Putamen (tissue), 1 donor: ENCODE results near the gene N4BP2.
A peak's percentile ranks its signal among the peaks of the same experiment; 100 is the strongest.
"Not testable (repeated sequence)": the region's sequence is repeated elsewhere in the genome, so short reads cannot be mapped to it uniquely, and the experiment has no call there.

ENCODE experiments used
- DNase-seq: peaks from one replicate; pipeline ENCODE4 v3.0.0-alpha.2; 2016; ENCODE audit warnings: low spot score

The N4BP2 gene

DNA sequence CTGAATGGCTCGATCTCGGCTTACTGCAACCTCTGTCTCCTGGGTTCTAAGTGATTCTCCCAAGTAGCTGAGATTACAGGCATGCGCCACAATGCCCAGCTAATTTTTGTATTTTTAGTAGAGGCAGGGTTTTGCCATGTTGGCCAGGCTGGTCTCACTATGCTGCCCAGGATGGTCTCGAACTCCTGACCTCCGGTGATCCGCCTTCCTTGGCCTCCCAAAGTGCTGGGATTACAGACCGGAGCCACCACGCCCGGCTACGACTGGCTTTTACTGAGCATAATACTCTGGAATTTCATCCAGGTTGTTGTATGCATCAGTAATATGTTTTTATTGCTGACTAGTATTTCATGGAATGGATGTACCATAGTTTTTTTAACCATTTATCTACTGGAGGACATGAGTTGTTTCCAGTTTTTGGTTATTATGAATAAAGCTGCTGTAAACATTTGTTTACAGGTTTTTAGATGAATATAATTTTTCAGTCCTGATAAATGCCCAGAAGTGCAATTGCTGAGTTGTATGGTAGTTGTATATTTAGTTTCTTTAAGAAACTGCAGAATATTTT, 31.2 kb downstream of the N4BP2 start:
- no peak for DNase-seq

DNA sequence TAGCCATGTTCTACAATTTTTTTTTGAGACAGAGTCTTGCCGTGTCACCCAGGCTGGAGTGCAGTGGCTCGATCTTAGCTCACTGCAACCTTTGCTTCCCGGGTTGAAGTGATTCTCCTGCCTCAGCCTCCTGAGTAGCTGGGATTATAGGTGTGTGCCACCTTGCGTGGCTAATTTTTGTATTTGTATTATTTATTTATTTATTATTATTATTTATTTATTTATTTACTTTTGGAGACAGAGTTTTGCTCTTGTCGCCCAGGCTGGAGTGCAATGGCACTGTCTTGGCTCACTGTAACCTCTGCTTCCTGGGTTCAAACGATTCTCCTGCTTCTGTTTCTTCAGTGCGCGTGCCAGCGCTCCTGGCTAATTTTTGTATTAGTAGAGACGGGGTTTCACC, 36.8 kb downstream of the N4BP2 start:
- not testable (repeated sequence) for DNase-seq

DNA sequence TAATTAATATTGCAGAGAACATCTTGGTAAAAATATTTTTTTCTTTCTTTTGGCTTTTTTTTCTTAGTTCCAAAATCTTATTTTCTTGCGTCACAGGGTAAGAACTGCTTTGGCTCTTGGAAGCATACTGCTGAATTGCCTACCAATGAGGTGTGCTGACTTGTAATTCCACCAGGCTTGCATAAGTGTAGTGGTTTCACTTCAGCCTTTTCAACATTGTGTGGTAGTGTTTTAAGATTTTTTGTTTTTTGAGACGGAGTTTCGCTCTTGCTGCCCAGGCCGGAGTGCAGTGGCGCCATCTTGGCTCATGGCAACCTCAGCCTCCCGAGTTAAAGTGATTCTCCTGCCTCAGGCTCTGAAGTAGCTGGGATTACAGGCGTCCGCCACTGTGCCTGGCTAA, 42.4 kb downstream of the N4BP2 start:
- no peak for DNase-seq

DNA sequence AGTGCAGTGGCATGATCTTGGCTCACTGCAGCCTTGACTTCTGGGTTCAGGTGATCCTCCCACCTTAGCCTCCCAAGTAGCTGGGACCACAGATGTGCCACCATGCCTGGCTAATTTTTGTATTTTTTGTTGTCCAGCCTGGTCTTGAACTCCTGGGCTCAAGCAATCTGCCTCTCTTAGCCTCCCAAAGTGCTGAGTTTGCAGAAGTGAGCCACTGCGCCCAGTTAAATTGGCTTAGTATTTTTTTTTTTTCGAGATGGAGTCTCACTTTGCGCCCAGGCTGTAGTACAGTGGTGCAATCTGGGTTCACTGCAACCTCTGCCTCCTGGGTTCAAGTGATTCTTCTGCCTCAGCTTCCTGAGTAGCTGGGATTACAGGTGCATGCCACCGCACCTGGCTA, 50.5 kb downstream of the N4BP2 start:
- not testable (repeated sequence) for DNase-seq

DNA sequence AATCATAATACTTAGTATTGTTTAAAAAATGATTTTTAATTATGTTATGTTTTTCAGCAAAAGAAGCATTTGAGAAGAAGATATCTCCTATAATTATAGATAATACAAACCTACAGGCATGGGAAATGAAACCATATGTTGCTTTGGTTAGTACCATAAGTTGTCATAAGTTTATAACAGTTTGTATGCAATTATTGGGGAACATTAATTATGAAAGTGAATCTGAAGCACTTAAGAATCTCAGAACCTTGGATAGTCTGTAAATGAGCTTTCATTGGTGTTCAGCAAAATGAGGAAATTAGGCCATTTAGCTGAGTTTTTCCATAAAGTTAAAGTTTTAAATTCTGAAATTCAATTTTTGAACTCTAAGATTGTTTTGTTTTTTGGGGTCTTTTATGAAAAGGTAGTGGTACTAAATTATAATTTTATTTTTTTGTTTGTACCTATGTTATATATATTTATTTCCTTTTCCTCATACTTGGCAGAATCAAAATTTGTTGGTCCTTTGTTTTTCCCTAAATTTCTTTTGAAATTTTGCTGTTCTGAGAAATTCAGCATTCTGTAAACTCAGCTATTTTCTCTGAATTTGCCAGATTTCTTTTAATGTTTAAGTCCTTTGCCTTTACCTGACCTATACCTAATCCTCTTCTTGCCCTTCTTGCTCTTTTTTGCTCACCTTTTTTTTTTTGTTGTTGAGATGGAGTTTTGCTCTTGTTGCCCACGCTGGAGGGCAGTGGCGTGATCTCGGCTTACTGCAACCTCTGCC, 55.6 kb downstream of the N4BP2 start:
- DNase-seq = no peak

DNA sequence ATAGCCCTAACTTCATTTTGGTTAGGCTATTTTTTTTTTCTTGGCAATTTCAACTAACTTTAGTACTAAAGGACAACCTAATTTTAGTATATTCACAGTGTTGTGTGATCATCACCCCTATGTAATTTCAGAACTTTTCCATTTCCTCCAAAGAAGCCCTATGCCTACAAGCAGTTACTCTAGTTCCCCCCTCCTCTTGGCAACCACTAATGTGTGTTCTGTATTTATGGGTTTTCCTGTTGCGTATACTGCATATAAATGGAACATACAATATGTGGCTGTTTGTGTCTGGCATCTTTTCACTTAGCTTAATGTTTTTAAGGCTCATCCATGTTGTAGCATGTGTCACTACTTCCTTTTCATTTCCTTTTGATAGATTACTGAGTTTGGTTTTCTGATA, 57.6 kb downstream of the N4BP2 start:
- DNase-seq = no peak

DNA sequence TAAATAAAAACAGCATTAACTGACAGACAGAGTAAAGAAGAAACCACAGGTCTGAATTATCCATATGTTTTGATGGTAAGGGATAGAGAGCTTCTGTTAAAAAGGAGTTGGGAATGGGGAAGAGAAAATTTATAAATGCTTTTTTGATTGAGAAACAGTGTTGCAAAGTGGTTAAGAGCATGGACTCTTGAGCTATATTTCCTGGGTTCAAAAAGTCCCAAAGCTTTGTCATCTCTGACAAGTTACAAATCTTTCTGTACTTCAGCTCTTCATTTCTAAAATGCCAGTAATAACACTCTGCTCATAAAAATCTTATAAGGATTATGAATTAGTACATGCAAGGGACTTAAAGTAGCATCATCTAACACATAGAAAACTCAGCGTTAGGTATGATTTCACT, 62.2 kb downstream of the N4BP2 start:
- no peak for DNase-seq

DNA sequence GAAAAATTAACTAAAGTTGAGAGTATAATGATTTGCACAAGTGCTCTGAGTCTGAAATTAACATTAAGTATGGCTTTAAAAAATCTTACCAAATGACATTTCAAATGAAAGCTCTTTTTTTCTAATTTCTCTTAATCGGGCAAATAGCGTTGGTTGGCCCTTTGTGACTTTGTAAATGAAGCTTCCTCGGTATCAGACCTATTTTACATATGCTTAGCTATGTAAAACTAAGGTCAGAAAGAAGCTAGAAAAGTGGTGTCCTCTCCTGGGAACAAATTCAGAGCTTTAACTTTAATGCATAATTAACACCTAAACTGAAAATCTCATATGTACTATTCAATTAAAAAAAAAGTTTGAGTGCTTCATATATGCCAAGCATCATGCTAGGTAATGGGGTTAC, 62.7 kb downstream of the N4BP2 start:
- no peak for DNase-seq

DNA sequence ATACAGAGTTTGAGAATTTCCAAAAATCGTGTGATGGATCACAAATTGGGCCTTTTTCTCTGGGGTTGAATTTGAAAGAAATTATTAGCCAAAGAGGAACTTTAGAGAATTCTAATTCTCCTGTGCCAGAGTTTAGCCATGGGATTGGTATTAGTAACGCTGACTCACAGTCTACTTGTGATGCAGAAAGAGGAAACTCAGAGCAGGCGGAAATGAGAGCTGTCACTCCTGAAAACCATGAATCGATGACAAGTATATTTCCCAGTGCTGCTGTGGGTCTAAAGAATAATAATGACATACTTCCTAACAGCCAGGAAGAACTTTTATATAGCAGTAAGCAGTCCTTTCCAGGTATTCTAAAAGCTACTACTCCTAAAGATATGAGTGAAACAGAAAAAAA, 64.9 kb downstream of the N4BP2 start:
- DNase-seq = peak; percentile 22

DNA sequence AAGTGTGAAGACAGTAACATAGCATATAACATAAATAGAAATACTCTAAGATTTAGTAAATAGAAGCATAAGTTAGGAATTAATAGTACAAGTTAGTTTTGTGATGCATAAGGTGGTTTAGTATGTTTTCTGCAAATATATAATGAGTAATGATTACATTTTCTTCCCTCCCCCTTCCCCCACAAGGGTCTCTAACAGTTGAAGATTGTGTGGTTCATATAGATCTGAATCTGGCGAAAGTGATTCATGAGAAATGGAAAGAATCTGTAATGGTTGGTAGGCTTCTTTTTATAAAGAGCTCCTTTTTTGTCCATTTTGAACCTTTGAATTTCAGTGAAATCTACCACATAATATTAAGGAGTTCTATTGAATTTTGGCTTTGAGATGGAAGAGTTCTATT, 66.3 kb downstream of the N4BP2 start:
- no peak for DNase-seq

DNA sequence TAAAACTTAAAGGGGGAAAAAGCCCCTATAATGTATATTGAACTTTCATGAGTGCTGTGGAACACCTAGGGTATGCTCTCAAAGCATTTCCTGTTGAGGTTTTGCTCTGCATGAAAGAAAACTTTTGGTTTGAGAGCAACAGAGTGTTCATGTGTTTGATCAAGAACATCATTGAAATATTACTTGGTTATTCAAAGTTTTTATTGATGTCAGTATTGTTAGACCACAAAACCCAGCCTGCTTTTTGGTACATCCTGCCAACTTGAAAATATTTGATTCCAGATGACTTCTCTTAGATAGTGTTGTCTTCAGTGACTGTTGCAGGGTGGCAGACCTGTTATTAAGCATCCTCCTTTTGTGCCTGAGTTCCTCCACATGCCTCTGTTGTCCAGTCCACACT, 68.0 kb downstream of the N4BP2 start:
- no peak for DNase-seq

DNA sequence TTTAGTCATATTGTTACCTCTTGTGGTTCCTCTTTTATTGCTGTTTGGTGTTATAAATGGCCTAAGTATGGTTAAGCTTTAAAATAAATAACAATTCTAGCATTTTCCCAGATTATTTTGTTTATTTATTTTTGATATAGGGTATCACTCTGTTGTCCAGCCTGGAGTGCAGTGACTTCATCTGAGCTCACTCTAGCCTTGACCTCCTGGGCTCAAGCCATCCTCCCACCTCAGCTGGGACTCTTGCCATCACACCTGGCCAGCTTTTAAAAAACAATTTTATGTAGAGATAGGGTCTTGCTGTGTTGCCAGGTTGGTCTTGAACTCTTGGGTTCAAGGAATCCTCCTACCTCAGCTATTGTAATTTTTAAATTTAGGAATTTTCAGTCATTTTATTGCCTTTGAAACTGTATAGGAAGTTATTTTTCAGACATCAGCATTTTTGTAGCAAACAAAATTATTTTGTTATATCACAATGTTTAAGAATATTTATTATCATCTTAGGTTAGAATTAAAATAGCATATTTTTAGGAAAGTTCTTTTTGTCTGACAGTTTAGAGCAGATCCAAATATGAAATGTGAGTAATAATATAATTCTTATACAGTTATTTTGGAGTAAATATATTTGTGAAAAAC, 73.9 kb downstream of the N4BP2 start:
- no peak for DNase-seq

DNA sequence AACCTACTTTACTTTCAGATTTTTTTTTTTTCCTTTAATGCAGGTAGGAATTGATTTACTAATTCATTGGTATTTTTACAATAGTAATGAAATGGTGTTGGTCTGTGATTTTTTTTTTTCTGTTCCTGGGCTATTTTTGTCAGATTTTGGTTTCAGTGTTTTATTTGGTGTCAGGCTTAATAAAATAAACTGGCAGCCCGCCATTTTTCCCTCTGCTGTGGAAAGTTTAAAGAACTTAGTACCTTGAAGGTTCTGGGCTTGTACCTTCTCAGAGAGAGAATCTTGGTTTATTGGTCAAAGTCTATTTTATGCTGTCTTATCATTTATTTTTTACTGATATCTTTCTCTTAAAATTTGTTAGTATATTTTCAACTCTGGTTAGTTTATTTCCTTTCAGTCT, 76.2 kb downstream of the N4BP2 start:
- DNase-seq = no peak

DNA sequence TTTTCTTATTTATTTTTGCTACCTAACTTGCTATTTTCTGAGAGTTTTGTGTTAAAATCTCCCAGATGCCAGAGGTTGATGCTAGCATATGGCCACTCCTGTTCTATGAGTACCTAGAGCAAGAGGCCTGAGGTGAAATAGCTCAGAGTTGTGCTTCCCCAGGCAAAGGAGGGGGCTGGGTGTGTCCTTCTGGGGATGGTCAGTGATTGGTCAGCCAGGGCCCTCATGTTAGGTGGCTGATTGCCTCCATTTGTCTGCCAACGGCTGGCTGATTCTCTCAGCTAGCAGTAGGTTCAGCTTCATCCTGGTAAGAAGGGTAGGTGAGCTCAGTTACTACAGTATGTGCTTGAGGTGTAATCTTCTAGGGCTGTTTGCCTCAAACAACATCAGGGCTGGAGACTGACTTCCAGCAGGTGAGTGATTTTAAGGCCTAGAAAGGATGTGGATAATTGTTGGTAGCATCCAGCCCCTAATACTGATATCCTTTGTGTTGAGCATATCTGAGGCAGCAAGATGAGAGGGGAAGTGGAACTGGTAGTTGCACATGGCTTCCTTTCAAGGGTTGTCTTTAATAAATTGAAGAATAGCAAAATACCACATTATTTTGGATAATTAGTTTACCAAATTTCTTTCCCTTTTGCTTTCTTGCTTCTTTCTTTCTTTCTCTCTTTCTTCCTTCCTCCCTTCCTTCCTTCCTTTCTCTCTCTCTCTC, 77.7 kb downstream of the N4BP2 start:
- no peak for DNase-seq

DNA sequence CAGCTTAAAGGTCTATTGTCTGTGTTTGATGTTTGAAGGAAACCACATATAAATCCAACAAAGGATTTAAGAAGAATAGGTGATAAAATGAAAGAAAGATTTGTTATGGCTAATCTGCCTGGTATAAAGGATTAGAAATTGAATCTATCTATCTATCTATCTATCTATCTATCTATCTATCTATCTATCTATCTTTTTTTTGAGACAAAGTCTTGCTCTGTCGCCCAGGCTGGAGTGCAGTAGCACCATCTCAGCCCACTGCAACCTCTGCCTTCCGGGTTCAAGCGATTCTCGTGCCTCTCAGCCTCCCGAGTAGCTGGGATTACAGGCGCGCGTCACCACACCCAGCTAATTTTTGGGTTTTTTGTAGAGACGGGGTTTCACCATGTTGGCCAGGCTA, 79.6 kb downstream of the N4BP2 start:
- DNase-seq = not testable (repeated sequence)

DNA sequence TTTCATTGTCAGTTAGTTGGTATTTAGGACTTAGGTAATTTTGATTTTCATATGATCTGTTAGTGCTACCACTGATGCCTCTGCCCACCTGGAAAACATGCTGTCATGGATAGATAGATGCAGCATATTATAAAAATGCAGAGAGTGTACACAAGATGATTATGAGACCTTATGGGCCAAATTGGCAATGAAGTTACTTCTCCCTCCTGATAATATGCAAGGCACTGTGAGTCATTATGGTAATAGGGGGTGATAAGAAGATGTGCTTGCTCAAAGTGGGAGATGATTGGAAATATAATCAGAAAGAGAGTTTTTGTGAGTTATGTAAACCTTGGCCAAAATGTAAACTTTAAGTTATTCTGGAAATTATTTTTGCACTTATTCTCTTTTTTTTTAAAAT, 83.5 kb downstream of the N4BP2 start:
- no peak for DNase-seq

DNA sequence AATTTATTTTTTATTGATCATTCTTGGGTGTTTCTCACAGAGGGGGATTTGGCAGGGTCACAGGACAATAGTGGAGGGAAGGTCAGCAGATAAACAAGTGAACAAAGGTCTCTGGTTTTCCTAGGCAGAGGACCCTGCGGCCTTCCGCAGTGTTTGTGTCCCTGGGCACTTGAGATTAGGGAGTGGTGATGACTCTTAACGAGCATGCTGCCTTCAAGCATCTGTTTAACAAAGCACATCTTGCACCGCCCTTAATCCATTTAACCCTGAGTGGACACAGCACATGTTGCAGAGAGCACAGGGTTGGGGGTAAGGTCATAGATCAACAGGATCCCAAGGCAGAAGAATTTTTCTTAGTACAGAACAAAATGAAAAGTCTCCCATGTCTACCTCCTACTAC, 83.9 kb downstream of the N4BP2 start:
- not testable (repeated sequence) for DNase-seq

DNA sequence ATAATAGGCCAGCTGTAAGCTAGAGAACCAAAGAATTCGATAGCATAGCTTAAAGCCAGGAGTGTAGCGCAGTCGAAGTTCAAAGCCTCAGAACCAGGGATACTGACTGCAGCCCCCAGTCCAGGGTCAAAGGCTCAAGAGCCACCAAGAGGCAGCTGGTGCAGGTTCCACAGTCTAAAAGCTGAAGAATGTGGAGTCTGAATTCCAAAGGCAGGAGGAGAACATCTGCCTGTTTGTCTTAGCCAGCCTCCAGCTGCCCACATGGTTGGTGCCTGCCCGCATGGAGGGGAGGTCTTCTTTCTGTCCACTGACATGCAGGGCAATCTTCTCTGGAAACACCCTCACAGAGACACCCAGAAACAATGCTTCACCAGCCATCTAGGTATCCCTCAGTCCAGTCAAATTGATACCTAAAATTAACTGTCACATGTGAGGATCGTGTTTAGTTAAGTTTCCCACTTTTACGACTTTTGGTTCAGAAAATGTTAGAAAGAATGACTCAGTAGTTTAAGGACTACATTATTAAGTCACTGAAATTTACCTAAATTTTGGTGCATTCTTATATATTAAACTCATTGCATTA, 87.4 kb downstream of the N4BP2 start:
- no peak for DNase-seq

DNA sequence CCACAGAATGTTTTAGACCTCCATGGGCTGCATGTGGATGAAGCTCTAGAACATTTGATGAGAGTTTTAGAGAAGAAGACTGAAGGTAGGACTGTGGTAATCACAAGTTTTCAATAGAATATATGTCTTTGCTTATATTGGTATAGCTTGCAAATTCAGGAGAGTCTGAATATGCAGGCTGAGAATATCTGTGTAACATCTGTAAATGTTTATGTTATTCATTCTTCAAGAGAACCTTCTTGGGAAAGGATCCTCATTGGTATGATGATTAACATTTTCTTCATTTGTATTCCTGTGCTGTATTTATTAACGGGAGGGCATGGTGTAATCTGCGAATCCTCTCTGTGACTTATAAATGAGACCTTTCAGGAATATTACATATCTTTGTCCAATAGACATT, 88.1 kb downstream of the N4BP2 start:
- DNase-seq = no peak

DNA sequence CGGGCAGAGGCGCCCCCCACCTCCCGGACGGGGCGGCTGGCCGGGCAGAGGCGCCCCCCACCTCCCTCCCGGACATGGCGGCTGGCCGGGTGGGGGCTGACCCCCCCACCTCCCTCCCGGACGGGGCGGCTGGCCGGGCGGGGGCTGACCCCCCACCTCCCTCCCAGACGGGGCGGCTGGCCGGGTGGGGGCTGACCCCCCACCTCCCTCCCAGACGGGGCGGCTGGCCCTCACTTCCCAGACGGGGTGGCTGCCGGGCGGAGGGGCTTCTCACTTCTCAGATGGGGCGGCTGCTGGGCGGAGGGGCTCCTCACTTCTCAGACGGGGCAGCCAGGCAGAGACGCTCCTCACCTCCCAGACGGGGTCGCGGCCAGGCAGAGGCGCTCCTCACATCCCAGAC, 90.8 kb downstream of the N4BP2 start:
- DNase-seq = not testable (repeated sequence)

DNA sequence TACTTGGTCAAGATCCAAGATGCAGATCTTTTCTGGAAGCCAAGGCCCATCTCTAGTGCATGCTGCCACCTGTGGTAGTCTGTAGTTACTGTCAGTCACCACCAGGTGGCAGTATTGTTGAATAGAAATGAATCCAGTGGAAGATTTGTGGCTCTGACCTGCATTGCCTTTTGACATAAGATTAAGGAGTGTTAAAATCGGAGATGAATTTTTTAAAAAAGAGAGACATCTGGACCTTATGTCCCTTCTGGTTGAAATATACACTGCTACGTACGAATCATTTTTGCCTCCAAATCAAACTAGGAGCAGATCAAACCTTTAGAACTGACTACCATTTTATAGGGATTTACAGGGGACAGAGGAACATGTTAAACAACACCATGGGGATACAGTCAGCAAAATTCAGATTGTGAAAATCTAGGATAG, 93.3 kb downstream of the N4BP2 start:
- peak; percentile 26 for DNase-seq

DNA sequence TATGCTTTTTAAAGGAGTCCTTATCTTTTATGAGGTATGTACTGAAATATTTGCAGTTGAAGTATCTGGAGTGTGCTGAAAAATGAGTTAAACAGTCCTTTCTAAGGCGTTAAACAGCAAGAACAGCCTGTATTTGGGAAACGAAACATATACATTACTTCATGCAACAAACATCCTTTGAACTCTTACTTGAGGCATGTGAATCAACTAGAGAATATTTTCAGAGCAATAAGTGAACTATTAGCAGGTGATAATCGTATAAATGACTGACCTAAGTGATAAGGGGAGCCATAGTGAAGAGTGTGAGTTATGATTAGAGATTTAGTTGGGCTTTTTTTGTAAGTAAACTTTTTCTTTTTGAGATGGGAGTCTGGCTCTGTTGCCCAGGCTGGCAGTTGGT, 94.3 kb downstream of the N4BP2 start:
- DNase-seq = no peak

DNA sequence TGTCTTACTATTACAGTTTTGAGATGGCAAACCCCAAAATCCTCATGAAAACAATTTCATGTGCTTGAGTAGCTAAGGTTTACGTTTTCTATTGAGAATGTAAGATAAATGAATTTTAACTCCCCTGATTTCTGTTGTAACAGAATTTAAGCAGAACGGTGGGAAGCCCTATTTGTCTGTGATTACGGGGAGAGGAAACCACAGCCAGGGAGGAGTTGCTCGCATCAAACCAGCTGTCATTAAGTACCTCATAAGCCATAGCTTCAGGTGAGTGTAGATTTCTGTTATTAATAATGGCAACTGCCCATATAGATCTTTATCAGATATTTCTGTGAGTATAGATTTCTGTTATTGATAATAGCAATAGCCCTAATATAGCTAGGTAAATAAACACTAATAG, 96.0 kb downstream of the N4BP2 start:
- DNase-seq = no peak
